Activated CD4-positive, alpha-beta memory T cell treated with anti-CD3 and anti-CD28 coated beads for 36 hours (primary cell): Measurements from ENCODE around the gene ARPC5L. TPM values are rescaled to one million over a fixed set of nuclear protein-coding genes. Genes with fewer than 3 reads are reported as not detected.
"Not testable (repeated sequence)": the region's sequence is repeated elsewhere in the genome, so short reads cannot be mapped to it uniquely, and the experiment has no call there.

Source experiments
- CTCF ChIA-PET: fragments of 350-600 bp; sonication (Branson Sonifier 250); formaldehyde crosslinking; loops from one replicate; lab custom pipeline; 2021; ENCODE audit warnings: antibody characterized with exemption, inconsistent platforms; lab: Charles Lee
- POLR2A ChIA-PET: fragments of 350-600 bp; sonication (Branson Sonifier 250); formaldehyde crosslinking; loops from one replicate; lab custom pipeline; 2021; ENCODE audit warnings: antibody characterized with exemption; lab: Charles Lee
- DNase-seq: peaks from one replicate; pipeline ENCODE4 v3.0.0-alpha.2; 2020
- H3K27ac Mint-ChIP-seq: one replicate; pipeline ENCODE4 v1.8.0; 2021; ENCODE audit warnings: mixed read lengths
- H3K27me3 Mint-ChIP-seq: one replicate; pipeline ENCODE4 v1.8.0; 2021; ENCODE audit warnings: mixed read lengths
- H3K36me3 Mint-ChIP-seq: one replicate; pipeline ENCODE4 v1.8.0; 2021; ENCODE audit warnings: mixed read lengths
- H3K4me1 Mint-ChIP-seq: one replicate; pipeline ENCODE4 v1.8.0; 2021; ENCODE audit warnings: low read depth, mixed read lengths
- H3K4me3 Mint-ChIP-seq: one replicate; pipeline ENCODE4 v1.8.0; 2021; ENCODE audit warnings: mild to moderate bottlenecking, mixed read lengths
- H3K9me3 Mint-ChIP-seq: one replicate; pipeline ENCODE4 v1.8.0; 2021; ENCODE audit warnings: mixed read lengths
- intact Hi-C: fragments of 100-400 bp; cut with micrococcal nuclease; formaldehyde crosslinking; loops from one replicate; pipeline ENCODE4 v1.15.1; 2023
- total RNA-seq, 2 experiments: library from RNA; stranded (reverse); gene quantifications; one replicate each; pipeline ENCODE4 v1.2.3, GENCODE V29; 2021

The ARPC5L gene
- total RNA-seq, 2 experiments from 2014 or later, result 104 to 108 TPM

DNA sequence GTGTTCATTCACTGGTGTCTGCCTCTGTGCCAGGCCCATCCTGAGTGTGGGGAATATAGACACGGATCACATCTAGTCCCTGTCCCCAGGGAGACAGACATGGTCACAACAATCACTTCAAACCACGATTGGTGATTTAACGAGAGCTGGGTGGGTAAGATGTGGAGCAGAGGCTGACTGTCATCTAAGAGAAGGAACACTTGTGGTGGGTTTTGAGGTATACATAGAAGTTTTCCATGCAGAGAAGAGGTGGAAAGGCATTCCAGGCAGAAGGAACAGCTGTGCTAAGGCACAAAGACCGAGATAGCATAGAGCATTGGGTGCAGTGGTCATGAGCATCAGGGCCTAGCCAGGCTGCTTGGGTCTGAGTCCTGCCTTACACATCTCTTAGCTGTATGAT lies 31.3 kb upstream of the ARPC5L start:
- Mint-ChIP-seq H3K27ac (no peak overlapping the region), H3K36me3 (no peaks in the 10 kb centered on the region), H3K27me3 (peaks cover 2% of the 10 kb centered on the region), H3K4me1 (no peaks in the 10 kb centered on the region), H3K4me3 (no peak overlapping the region), H3K9me3 (no peaks in the 10 kb centered on the region)
- DNase-seq, result no peak
- POLR2A ChIA-PET, result no interaction called here
- CTCF ChIA-PET, result no interaction called here
- intact Hi-C loops, result no loop called here

DNA sequence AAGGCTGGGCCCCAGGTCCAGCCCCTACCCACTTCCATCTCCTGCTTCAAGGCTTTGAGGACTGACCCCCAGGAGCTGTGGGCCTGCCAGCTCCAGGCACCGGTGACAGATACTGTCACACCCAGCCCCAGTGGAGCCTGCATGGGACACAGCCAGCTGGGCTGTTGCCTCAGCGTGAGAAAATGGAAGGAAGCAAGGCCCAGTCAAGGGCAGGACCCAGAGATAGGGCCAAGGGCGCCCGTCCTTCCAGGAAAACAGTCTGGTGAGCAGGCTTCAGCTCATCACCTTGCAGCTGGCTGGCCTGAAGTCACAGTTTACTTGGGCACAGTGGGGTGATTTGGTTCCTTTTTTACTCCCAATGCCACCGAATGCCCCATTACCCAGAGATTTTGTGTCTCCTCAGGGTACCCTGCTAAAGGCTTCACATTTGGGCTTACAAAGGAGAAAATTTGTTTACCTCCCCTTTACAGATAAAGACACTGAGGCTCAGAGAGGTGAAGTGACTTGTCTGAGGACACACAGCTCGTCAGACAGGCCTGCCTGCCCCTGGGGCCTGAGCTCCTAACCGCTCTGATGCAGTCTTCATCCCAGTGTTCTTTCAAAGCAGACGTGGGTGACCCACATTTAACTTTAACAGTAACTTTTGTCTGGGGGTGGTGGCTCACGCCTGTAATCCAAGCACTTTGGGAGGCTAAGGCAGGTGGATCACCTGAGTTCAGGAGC lies 30.1 kb upstream of the ARPC5L start:
- H3K36me3 Mint-ChIP-seq, result no peaks in the 10 kb centered on the region
- ChIA-PET CTCF (no interaction called here), POLR2A (no interaction called here)
- no peaks in the 10 kb centered on the region for H3K4me1 Mint-ChIP-seq
- no peak overlapping the region for H3K27ac Mint-ChIP-seq
- H3K27me3 Mint-ChIP-seq, result peaks cover 5% of the 10 kb centered on the region
- no peak for DNase-seq
- intact Hi-C loops, result no loop called here
- H3K9me3 Mint-ChIP-seq, result no peaks in the 10 kb centered on the region
- H3K4me3 Mint-ChIP-seq, result no peak overlapping the region

DNA sequence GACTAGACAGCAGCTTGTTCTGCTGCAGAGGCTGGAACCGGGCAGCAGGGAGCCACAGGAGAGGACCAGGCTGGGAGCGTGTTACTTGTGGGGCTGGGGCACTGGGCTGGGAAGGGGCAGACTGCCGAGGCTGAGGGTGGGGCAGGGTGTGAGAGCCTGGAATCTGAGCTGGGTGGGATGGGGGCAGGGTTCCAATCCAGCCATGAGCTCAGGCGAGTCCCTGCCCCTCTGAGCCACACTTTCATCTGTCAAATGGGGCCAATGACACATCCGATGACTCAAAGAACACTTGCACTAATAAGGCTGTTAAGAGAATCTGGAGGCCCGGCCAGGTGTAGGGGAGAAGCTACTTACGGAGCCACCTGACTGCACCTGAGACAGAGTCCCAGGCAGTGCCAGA lies 27.3 kb upstream of the ARPC5L start:
- Mint-ChIP-seq H3K36me3 (no peaks in the 10 kb centered on the region), H3K9me3 (no peaks in the 10 kb centered on the region), H3K27me3 (peaks cover 19% of the 10 kb centered on the region), H3K27ac (no peak overlapping the region), H3K4me3 (no peak overlapping the region), H3K4me1 (no peaks in the 10 kb centered on the region)
- ChIA-PET CTCF (no interaction called here), POLR2A (no interaction called here)
- no peak for DNase-seq
- intact Hi-C loops, result no loop called here

DNA sequence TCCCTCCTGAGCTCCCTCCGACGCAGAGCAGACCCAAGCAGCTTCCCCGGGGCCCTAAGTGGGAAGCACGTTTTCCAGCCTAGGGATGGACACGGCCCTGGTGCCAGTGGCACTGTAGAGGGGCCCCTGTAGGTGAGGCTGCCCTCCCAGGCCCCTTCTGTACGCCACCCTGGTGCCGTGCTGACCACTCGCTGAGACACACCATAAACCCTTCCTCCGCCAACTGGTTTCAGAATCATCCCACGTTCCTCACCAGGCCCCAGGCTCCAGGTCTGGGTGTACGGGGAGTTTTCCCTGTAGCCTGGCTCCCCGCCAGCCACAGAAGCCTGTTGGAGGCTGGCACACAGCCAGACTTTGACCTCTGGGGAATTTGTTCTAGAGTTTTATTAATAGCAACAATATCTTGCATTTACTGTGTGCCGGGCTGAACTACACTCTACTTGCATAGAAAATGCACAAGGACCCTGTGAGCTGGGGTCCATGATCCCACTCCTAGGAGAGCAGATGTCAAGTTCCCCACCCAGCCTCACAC lies 26.8 kb upstream of the ARPC5L start:
- POLR2A ChIA-PET, result no interaction called here
- Mint-ChIP-seq H3K36me3 (no peaks in the 10 kb centered on the region), H3K27ac (no peak overlapping the region), H3K27me3 (peaks cover 20% of the 10 kb centered on the region), H3K4me3 (no peak overlapping the region), H3K4me1 (no peaks in the 10 kb centered on the region), H3K9me3 (no peaks in the 10 kb centered on the region)
- intact Hi-C loops, result no loop called here
- CTCF ChIA-PET, result no interaction called here
- DNase-seq, result no peak

DNA sequence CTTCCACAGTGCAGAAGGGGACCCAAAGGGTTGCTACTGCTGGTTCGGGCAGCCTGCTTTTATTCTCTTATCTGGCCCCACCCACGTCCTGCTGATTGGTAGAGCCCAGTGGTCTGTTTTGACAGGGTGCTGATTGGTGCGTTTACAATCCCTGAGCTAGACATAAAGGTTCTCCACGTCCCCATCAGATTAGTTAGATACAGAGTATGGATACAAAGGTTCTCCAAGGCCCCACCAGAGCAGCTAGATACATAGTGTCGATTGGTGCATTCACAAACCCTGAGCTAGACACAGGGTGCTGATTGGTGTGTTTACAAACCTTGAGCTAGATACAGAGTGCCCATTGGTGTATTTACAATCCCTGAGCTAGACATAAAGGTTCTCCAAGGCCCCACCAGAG lies 23.8 kb upstream of the ARPC5L start:
- DNase-seq, H3K9me3 Mint-ChIP-seq, H3K4me3 Mint-ChIP-seq, POLR2A ChIA-PET, H3K27ac Mint-ChIP-seq, H3K4me1 Mint-ChIP-seq, H3K36me3 Mint-ChIP-seq, intact Hi-C loops: not testable (repeated sequence)
- peaks cover 20% of the 10 kb centered on the region for H3K27me3 Mint-ChIP-seq
- CTCF ChIA-PET, result interaction anchor here (1.2 to 3.2 kb wide), 2 partner anchors 15 to 63 kb away, joined by 3 to 17 read pairs; partner anchors contain the start of gene WDR38

DNA sequence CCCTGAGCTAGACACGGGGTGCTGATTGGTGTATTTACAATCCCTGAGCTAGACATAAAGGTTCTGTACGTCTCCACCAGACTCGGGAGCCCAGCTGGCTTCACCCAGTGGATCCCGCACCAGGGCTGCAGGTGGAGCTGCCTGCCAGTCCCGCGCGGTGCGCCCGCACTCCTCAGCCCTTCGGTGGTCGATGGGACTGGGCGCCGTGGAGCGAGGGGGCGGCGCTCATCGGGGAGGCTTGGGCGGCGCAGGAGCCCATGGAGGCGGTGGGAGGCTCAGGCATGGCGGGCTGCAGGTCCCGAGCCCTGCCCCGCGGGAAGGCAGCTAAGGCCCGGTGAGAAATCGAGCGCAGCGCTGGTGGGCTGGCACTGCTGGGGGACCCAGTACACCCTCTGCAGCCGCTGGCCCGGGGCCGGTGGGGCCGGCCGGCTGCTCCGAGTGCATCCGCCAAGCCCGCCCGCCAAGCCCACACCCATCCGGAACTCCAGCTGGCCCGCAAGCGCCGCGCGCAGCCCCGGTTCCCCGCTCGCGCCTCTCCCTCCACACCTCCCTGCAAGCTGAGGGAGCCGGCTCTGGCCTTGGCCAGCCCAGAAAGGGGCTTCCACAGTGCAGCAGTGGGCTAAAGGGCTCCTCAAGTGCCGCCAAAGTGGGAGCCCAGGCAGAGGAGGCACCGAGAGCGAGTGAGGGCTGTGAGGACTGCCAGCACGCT lies 23.2 kb upstream of the ARPC5L start:
- intact Hi-C loops, H3K4me1 Mint-ChIP-seq, H3K4me3 Mint-ChIP-seq, POLR2A ChIA-PET, H3K27ac Mint-ChIP-seq, H3K9me3 Mint-ChIP-seq, H3K36me3 Mint-ChIP-seq, DNase-seq: not testable (repeated sequence)
- CTCF ChIA-PET, result interaction anchor here (0.7 to 3.2 kb wide), 3 partner anchors 14 to 1078 kb away, joined by 3 to 17 read pairs (median 3); partner anchors contain the start of gene WDR38
- H3K27me3 Mint-ChIP-seq, result peaks cover 20% of the 10 kb centered on the region

DNA sequence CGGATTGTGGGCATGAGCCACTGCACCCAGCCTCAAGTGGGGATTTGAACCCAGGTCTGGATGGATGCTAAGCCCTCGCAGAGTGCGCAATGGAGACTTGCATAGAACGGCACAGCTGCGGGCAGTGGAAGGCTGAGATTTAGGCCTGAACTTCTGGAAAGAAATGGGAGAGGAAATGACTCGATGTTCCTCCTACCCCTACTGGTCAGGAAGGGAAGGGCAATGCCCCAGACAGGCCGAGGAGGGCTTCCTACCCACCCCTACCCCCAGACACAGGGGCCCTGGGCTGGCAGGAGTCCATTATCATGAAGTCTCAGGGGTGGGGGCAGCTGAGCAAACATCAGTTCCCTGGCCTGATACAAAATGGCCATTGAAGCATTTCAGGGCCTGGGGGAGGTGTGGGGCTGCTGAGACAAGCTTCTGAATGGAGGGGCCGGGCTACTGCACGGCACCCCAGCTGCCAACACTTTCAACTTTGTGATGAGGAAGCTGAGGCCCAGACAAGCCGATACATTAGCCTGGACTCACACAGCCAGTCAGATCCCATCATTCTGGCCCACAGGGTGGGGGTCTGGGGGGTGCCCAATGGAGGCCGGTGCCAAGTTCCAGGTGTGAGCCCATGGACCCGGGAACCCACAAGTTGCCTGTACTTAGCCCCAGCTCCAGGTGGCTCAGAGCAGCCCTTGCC lies 22.2 kb upstream of the ARPC5L start:
- Mint-ChIP-seq H3K27me3 (peaks cover 17% of the 10 kb centered on the region), H3K4me3 (no peak overlapping the region), H3K9me3 (no peaks in the 10 kb centered on the region), H3K27ac (no peak overlapping the region), H3K4me1 (no peaks in the 10 kb centered on the region), H3K36me3 (no peaks in the 10 kb centered on the region)
- POLR2A ChIA-PET, result no interaction called here
- DNase-seq, result no peak
- intact Hi-C loops, result no loop called here
- CTCF ChIA-PET, result interaction anchor here (0.9 to 4.8 kb wide), 5 partner anchors 13 to 66 kb away, joined by 3 to 52 read pairs (median 5); partner anchors contain the start of genes OLFML2A and WDR38

DNA sequence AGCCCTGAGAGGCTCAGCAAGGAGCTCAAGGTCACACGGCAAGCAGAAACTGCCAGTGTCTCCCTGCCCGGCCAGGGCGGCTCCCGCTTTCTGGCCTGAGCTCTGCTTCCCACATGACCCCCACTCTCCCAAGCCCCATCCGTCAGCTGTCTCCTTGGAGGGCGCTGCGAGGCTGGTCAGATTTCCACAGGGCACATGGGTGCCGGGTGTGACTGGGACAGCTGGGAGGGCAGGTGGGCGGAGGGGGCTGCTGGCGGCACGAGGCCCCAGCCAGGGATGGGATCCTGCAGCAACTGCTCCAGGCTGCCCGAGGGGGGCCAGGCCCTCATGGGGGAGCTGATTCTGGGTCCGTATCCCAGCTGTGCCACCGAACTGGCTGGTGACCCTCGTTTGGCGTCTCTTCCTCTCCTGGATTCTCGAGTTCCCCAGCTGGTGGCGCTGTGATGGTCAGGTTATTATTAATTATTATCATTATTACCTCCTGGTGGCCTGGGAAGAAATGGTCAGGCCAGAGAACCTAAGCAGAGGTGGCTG lies 21.6 kb upstream of the ARPC5L start:
- no peak overlapping the region for H3K4me3 Mint-ChIP-seq
- DNase-seq, result no peak
- ChIA-PET CTCF (interaction anchor here (0.6 to 4.8 kb wide), 8 partner anchors 12 to 67 kb away, joined by 3 to 52 read pairs (median 4); partner anchors contain the start of genes OLFML2A and WDR38), POLR2A (no interaction called here)
- intact Hi-C loops, result no loop called here
- no peaks in the 10 kb centered on the region for H3K36me3 Mint-ChIP-seq
- H3K4me1 Mint-ChIP-seq, result no peaks in the 10 kb centered on the region
- H3K27me3 Mint-ChIP-seq, result peaks cover 17% of the 10 kb centered on the region
- H3K9me3 Mint-ChIP-seq, result no peaks in the 10 kb centered on the region
- H3K27ac Mint-ChIP-seq, result no peak overlapping the region

DNA sequence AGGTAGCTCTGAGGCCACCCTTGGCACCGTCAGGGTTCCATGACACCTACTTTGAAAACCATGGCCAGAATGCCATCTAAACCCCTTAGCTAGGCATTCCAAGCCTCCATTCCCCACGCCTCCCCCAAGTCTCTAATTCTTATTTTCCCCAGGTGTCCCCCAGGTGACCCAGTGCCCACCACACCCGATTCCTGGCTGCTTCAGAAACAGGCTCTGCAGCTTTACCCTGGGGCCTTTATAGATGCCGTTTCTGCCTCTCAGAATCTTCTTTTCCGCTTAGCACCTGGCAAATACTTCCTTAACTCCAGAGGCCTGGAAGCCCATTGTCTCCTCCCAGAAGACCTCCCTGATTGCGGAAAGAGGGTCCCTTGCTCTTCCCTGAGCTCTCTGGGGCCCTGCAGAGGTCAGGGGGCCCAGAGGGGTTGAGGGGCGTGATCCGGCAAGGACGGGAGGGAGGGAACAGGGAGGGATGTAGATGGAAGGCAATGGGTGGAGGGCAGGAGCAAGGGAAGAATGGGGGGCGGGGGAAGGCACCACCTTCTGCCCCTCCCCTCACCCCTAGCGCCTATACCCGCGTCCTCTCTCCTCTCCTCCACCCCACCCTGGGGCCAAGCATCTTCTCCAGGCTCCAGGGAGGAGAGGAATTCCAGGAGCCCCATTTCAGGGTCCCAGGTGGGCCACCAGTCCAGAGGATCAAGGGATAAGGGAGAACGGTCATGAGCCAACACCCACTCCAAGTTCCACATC lies 20.7 kb upstream of the ARPC5L start:
- Mint-ChIP-seq H3K36me3 (no peaks in the 10 kb centered on the region), H3K27ac (no peak overlapping the region), H3K9me3 (no peaks in the 10 kb centered on the region), H3K4me3 (no peak overlapping the region), H3K4me1 (no peaks in the 10 kb centered on the region), H3K27me3 (peaks cover 16% of the 10 kb centered on the region)
- intact Hi-C loops, result no loop called here
- POLR2A ChIA-PET, result no interaction called here
- DNase-seq, result no peak
- CTCF ChIA-PET, result interaction anchor here (0.6 to 4.8 kb wide), 7 partner anchors 11 to 70 kb away, joined by 3 to 52 read pairs (median 3); partner anchors contain the start of genes NR6A1, OLFML2A and WDR38

DNA sequence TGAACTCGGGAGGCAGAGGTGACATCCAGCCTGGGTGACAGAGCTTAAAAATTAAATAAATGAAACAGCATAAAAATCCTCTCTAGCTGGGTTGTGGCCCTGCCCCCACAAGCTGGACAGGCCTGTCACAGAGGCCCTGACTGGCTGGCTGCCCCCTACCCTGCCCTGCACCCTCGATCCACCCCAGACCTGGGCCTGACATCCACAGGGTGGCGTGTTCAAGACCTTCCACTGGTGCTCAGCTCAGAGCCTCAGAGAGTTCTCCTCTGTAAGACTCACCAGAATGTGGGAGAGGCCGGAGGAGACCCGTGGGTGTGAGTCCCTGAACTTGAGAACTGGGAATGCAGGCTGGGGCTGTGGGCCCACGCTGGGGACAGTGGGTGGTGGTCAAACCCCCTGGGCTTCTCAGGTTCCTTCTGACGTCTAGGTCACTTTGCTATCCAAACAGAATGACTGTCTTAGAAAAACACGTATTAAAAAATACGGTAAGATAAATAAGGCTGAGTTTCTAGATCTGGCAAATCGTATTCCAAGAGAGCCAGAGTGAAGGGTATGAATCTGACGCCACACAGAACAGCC lies 18.4 kb upstream of the ARPC5L start:
- ChIA-PET POLR2A (no interaction called here), CTCF (interaction anchor here (4.8 to 17.0 kb wide), 2 partner anchors 9 to 68 kb away, joined by 52 to 530 read pairs; partner anchors contain the start of genes NR6A1, OLFML2A and WDR38)
- DNase-seq, result no peak
- Mint-ChIP-seq H3K4me1 (no peaks in the 10 kb centered on the region), H3K36me3 (no peaks in the 10 kb centered on the region), H3K4me3 (no peak overlapping the region), H3K27ac (no peak overlapping the region), H3K9me3 (no peaks in the 10 kb centered on the region), H3K27me3 (peaks cover 5% of the 10 kb centered on the region)
- intact Hi-C loops, result no loop called here

DNA sequence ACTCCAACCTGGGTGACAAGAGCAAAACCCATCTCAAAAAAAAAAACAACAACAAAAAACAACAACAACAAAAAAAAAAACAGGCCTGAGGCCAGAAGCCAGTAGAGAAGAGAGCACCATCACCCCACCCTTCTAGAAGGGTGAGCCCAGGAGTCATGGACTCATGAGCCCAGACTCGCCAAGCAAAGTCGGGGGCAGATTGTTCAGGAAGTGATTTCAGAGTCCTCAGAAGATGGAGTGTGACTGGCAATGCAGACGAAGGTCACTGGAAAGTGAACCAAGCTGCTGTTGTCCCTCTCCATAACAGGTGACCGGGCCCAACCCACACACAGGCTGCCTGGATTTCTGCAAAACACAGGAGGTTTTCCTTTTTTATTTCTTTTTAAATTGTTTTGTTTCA lies 17.6 kb upstream of the ARPC5L start:
- ChIA-PET CTCF (interaction anchor here (4.8 to 17.0 kb wide), 2 partner anchors 8 to 69 kb away, joined by 52 to 530 read pairs; partner anchors contain the start of genes NR6A1, OLFML2A and WDR38), POLR2A (no interaction called here)
- Mint-ChIP-seq H3K27ac (no peak overlapping the region), H3K9me3 (no peaks in the 10 kb centered on the region), H3K36me3 (no peaks in the 10 kb centered on the region), H3K27me3 (peaks cover 5% of the 10 kb centered on the region), H3K4me3 (no peak overlapping the region), H3K4me1 (no peaks in the 10 kb centered on the region)
- no peak for DNase-seq
- intact Hi-C loops, result no loop called here
